ENCODE data around the gene BEST2. TPM values are rescaled to one million over a fixed set of nuclear protein-coding genes. Genes with fewer than 3 reads are reported as not detected.
A peak's percentile ranks its signal among the peaks of the same experiment; 100 is the strongest.

BEST2 gene
- total and polyA plus RNA-seq, 11 donors, result not detected

DNA sequence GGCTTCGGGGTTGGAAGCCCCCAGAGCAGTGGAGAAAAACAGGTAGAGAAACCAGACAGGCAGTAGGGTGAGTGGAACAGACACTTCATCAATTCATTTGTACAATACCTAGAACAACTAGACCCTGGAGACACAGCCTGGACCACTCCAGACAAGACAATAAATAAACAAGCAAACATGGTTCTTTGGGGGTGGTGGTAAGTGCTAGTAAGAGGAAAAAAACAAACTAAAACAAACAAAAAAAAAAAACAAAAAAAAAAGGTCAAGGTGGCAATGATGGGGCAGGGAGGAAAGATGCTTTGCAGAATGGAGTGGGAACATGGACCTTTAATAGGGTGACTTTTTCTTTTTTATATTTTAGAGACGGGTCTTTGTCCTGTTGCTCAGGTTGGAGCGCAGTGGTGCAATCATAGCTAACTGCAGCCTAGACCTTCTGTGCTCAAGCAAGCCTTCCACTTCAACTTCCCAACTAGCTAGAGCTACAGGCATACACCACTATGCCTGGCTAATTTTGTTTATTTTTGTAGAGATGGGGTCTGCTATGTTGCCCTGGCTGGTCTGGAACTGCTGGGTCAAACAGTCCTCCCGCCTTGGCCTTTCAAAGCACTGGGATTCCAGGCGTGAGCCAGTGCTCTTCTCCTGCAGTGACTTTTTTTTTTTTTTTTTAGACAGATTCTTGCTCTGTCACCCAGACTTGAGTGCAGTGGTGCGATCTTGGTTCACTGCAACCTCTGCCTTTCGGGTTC lies 42.8 kb downstream of the BEST2 start:
- 72 to 82% (median 77%) methylated on average over 7 of the region's 7 CpGs for WGBS, 4 donors
- TF ChIP-seq POLR2A (IDR thresholded peaks at IDR 0.05), result no peak
- TF ChIP-seq, protein P1, sequence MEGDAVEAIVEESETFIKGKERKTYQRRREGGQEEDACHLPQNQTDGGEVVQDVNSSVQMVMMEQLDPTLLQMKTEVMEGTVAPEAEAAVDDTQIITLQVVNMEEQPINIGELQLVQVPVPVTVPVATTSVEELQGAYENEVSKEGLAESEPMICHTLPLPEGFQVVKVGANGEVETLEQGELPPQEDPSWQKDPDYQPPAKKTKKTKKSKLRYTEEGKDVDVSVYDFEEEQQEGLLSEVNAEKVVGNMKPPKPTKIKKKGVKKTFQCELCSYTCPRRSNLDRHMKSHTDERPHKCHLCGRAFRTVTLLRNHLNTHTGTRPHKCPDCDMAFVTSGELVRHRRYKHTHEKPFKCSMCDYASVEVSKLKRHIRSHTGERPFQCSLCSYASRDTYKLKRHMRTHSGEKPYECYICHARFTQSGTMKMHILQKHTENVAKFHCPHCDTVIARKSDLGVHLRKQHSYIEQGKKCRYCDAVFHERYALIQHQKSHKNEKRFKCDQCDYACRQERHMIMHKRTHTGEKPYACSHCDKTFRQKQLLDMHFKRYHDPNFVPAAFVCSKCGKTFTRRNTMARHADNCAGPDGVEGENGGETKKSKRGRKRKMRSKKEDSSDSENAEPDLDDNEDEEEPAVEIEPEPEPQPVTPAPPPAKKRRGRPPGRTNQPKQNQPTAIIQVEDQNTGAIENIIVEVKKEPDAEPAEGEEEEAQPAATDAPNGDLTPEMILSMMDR (IDR thresholded peaks at IDR 0.05), result no peak
- H3K4me1 ChIP-seq, result peaks cover 3 to 41% (median 23%) of the 10 kb centered on the region in 12 donors
- peaks cover 0 to 27% (median 16%) of the 10 kb centered on the region in 9 donors for H3K36me3 ChIP-seq
- peak overlapping the region; percentile 43 to 99 (median 84) for H3K4me3 ChIP-seq
- no peak for DNase-seq
- H3K9me3 ChIP-seq, result no peaks in the 10 kb centered on the region
- intact Hi-C loops (cut with DNase I), result loop anchor here in 2 of 10 donors (2.0 kb wide), 1 partner anchor 18 kb away; no protein-coding TSS in a partner anchor
- peak overlapping the region; percentile 95 to 100 (median 99) for H3K27ac ChIP-seq
- no peak for ATAC-seq
- H3K27me3 ChIP-seq, result no peaks in the 10 kb centered on the region

DNA sequence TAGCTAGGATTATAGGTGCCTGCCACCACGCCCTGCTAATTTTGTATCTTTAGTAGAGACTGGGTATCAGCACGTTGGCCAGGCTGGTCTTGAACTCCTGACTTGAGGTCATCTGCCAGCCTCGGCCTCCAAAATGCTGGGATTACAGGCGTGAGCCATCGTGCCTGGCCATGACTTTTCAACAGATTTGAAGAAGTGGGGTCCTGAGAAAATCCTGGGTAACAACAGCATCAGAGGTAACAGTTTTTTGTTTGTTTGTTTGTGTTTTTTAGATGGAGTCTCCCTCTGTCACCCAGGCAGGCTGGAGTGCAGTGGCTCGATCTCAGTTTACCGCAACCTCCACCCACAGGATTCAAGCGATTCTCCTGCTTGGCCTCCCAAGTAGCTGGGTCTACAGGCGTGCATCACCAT lies 43.4 kb downstream of the BEST2 start:
- ATAC-seq (no peak), DNase-seq (no peak)
- no peak for TF ChIP-seq POLR2A (IDR thresholded peaks at IDR 0.05)
- TF ChIP-seq, protein P1 (IDR thresholded peaks at IDR 0.05), result no peak
- Histone ChIP-seq H3K36me3 (peaks cover 0 to 33% (median 22%) of the 10 kb centered on the region in 9 donors), H3K4me3 (no peak overlapping the region), H3K27me3 (no peaks in the 10 kb centered on the region), H3K4me1 (peaks cover 3 to 37% (median 23%) of the 10 kb centered on the region in 12 donors), H3K9me3 (no peaks in the 10 kb centered on the region), H3K27ac (peak overlapping the region in 8 of 12 donors; percentile 46 to 100 (median 98))
- 88 to 94% (median 91%) methylated on average over 9 of the region's 9 CpGs for WGBS, 4 donors
- intact Hi-C loops (cut with DNase I), result loop anchor here in 8 of 10 donors (2.0 to 5.0 kb wide), 3 partner anchors 18 to 83 kb away; no protein-coding TSS in a partner anchor

DNA sequence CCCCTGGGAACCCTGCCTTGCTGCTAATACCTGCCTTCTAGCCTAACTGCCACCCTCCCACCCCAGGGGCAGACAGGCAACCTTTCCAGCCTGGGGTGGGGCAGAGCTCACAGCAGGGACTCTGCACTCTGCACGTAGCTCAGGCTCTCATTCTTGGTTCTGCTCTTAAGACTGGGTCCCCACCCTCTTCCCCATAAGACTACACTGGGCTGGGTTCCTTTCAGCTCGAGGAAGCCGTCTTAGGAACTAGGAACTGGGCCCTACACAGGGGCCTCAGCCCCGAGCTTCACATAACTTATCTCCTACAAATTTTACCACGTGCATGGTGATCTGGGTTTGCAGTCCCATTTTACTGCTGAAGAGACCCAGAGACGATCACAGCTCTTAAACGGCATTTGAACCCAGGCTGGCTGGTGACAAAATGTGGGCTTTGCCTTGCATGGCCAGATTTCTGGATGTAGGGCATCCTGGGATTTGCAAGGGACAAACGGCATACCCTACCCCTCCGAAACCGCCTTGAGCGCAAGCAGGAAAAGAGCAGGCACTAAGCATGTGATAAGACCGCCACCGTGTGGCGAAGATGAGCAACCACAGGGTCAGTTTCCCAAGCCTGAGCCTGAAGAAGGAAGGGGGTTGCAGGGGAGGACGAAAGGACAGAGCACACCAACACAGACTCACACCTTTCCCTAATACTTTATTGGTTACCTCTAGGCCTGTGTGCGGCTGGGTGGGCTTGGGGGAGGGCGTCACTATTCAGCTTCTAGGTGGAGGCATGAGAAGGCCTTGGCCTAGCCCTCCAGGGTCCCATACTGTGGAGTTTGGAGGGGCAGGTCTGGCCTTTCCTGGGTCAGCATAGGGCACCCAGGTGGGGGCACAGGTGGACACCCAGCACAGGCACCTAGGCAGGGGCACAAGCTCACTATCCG lies 44.8 kb downstream of the BEST2 start:
- peak; percentile 74 to 87 (median 79) for DNase-seq
- Histone ChIP-seq H3K4me3 (peak overlapping the region in 4 of 12 donors; percentile 4 to 45 (median 24)), H3K36me3 (peaks cover 0 to 40% (median 27%) of the 10 kb centered on the region in 9 donors), H3K27ac (peak overlapping the region in 11 of 12 donors; percentile 42 to 100 (median 57)), H3K27me3 (peaks cover 0 to 3% (median 0%) of the 10 kb centered on the region in 9 donors), H3K9me3 (no peaks in the 10 kb centered on the region), H3K4me1 (peaks cover 3 to 41% (median 23%) of the 10 kb centered on the region in 12 donors)
- intact Hi-C loops (cut with DNase I), result loop anchor here (1.0 to 5.0 kb wide), 5 partner anchors 19 to 84 kb away; no protein-coding TSS in a partner anchor
- WGBS, 4 donors, result 6 to 11% (median 9%) methylated on average over 17 to 18 of the region's 18 CpGs
- ATAC-seq, result peak; percentile 12 to 21 (median 15)
- no peak for TF ChIP-seq POLR2A (IDR thresholded peaks at IDR 0.05)
- TF ChIP-seq, protein P1 (IDR thresholded peaks at IDR 0.05), result peak; percentile 87 to 96 (median 92)

All from heart left ventricle (tissue), 16 donors.